ENCODE data around the gene DAB1. TPM values are rescaled to one million over a fixed set of nuclear protein-coding genes. Genes with fewer than 3 reads are reported as not detected.

Gene DAB1
- total RNA-seq, 1 donor from 2014 or later: 0.27 TPM

GRCh38 chr1:57157818-57158603, 265.8 kb downstream of the DAB1 start:
- peaks cover 22% of the 10 kb centered on the region for H3K27me3 Mint-ChIP-seq (ENCODE audit: unreplicated experiment)
- no peak for TF ChIP-seq CTCF (IDR thresholded peaks at IDR 0.05)
- H3K9me3 Mint-ChIP-seq (ENCODE audit: unreplicated experiment): peaks cover 12% of the 10 kb centered on the region
- H3K4me1 Mint-ChIP-seq (ENCODE audit: unreplicated experiment): peaks cover 25% of the 10 kb centered on the region
- no peaks in the 10 kb centered on the region for H3K36me3 Mint-ChIP-seq (ENCODE audit: unreplicated experiment)
- no peak overlapping the region for H3K4me3 Mint-ChIP-seq (ENCODE audit: unreplicated experiment)
- DNase-seq (ENCODE audit: extremely low spot score, unreplicated experiment): no peak
- peak overlapping the region; percentile 11 for H3K27ac Mint-ChIP-seq (ENCODE audit: unreplicated experiment)

GRCh38 chr1:57156907-57157306, 267.0 kb downstream of the DAB1 start:
- Mint-ChIP-seq H3K27ac (ENCODE audit: unreplicated experiment) (no peak overlapping the region), H3K4me1 (ENCODE audit: unreplicated experiment) (peaks cover 25% of the 10 kb centered on the region), H3K4me3 (ENCODE audit: unreplicated experiment) (no peak overlapping the region), H3K27me3 (ENCODE audit: unreplicated experiment) (peaks cover 15% of the 10 kb centered on the region), H3K36me3 (ENCODE audit: unreplicated experiment) (no peaks in the 10 kb centered on the region), H3K9me3 (ENCODE audit: unreplicated experiment) (peaks cover 12% of the 10 kb centered on the region)
- TF ChIP-seq CTCF (IDR thresholded peaks at IDR 0.05): no peak
- DNase-seq (ENCODE audit: extremely low spot score, unreplicated experiment): no peak

- Mint-ChIP-seq H3K9me3 (ENCODE audit: unreplicated experiment) (no peaks in the 10 kb centered on the region), H3K27me3 (ENCODE audit: unreplicated experiment) (no peaks in the 10 kb centered on the region), H3K36me3 (ENCODE audit: unreplicated experiment) (no peaks in the 10 kb centered on the region), H3K27ac (ENCODE audit: unreplicated experiment) (no peak overlapping the region), H3K4me1 (ENCODE audit: unreplicated experiment) (no peaks in the 10 kb centered on the region), H3K4me3 (ENCODE audit: unreplicated experiment) (no peak overlapping the region)
- DNase-seq (ENCODE audit: extremely low spot score, unreplicated experiment): no peak
- TF ChIP-seq CTCF (IDR thresholded peaks at IDR 0.05): no peak
Observed at GRCh38 chr1:57146100-57146499, 277.8 kb downstream of the DAB1 start.

GRCh38 chr1:57142999-57143398, 280.9 kb downstream of the DAB1 start:
- H3K36me3 Mint-ChIP-seq (ENCODE audit: unreplicated experiment): no peaks in the 10 kb centered on the region

More at GRCh38 chr1:57142999-57143398, 280.9 kb downstream of the DAB1 start:
- Mint-ChIP-seq H3K9me3 (ENCODE audit: unreplicated experiment) (no peaks in the 10 kb centered on the region), H3K4me3 (ENCODE audit: unreplicated experiment) (no peak overlapping the region), H3K27ac (ENCODE audit: unreplicated experiment) (no peak overlapping the region), H3K27me3 (ENCODE audit: unreplicated experiment) (peaks cover 5% of the 10 kb centered on the region), H3K4me1 (ENCODE audit: unreplicated experiment) (no peaks in the 10 kb centered on the region)
- no peak for DNase-seq (ENCODE audit: extremely low spot score, unreplicated experiment)
- no peak for TF ChIP-seq CTCF (IDR thresholded peaks at IDR 0.05)

All from osteocyte (in vitro differentiated cells).